Ishikawa (cell line): Measurements from ENCODE around the gene FLYWCH2.

Source experiments
- CEBPB ChIP-seq: IDR thresholded peaks from 2 replicates; pipeline ENCODE4 v1.6.1; 2012
- CREB1 ChIP-seq: IDR thresholded peaks from 2 replicates; pipeline ENCODE4 v1.6.1; 2012; ENCODE audit warnings: low read depth
- EGR1 ChIP-seq: IDR thresholded peaks from 2 replicates; pipeline ENCODE4 v1.6.1; 2012
- EP300 ChIP-seq: IDR thresholded peaks from 2 replicates; pipeline ENCODE4 v1.6.1; 2012; ENCODE audit warnings: borderline replicate concordance
- FOXM1 ChIP-seq: IDR thresholded peaks from 2 replicates; pipeline ENCODE4 v1.6.1; 2012; ENCODE audit warnings: low read depth, borderline replicate concordance
- NFIC ChIP-seq: IDR thresholded peaks from 2 replicates; pipeline ENCODE4 v1.6.1; 2012
- RAD21 ChIP-seq: IDR thresholded peaks from 2 replicates; pipeline ENCODE4 v1.6.1; 2012; ENCODE audit warnings: low read depth
- TAF1 ChIP-seq: IDR thresholded peaks from 2 replicates; pipeline ENCODE4 v1.6.1; 2012; ENCODE audit warnings: low read depth, mild to moderate bottlenecking
- TCF12 ChIP-seq: IDR thresholded peaks from 2 replicates; pipeline ENCODE4 v1.6.1; 2012; ENCODE audit warnings: low read depth
- TEAD4 ChIP-seq: IDR thresholded peaks from 2 replicates; pipeline ENCODE4 v1.6.1; 2012
- YY1 ChIP-seq: IDR thresholded peaks from 2 replicates; pipeline ENCODE4 v1.6.1; 2012; ENCODE audit warnings: low read depth
- ZBTB7A ChIP-seq: IDR thresholded peaks from 2 replicates; pipeline ENCODE4 v1.6.1; 2012; ENCODE audit warnings: low read depth
- TF ChIP-seq, protein P1 (sequence below): IDR thresholded peaks from 2 replicates; pipeline ENCODE4 v1.6.1; 2012
- TF ChIP-seq, protein P2 (sequence below): IDR thresholded peaks from 2 replicates; pipeline ENCODE4 v1.6.1; 2012; ENCODE audit warnings: low read depth, mild to moderate bottlenecking
- TF ChIP-seq, protein P3 (sequence below): IDR thresholded peaks from 2 replicates; pipeline ENCODE4 v1.6.1; 2012

The FLYWCH2 gene

DNA sequence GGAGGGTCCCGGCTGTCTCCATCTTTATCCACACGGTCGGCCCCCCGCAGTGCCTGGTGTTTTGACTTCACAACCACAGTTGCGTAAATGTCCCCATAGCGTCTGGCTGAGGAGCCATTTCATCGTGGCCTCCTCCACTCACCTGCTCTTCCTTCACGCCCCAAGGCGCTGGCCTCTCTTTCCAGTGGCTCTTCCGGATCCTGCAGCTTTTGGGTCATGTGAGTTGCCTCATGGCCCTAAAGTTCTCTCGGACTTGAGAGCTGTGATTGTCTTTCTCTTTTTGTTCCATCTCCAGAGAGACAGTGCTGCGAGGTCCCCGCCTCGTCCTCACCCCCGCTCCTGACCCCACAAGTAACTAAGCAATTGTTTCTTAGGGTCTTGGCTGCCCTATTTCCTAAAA is 51.4 kb downstream of the FLYWCH2 start:
- no peak for TF ChIP-seq YY1
- TF ChIP-seq TEAD4 = no peak
- no peak for TF ChIP-seq EP300
- no peak for TF ChIP-seq EGR1
- no peak for TF ChIP-seq FOXM1
- TF ChIP-seq RAD21 = no peak
- TF ChIP-seq NFIC = no peak
- TF ChIP-seq, protein P1, sequence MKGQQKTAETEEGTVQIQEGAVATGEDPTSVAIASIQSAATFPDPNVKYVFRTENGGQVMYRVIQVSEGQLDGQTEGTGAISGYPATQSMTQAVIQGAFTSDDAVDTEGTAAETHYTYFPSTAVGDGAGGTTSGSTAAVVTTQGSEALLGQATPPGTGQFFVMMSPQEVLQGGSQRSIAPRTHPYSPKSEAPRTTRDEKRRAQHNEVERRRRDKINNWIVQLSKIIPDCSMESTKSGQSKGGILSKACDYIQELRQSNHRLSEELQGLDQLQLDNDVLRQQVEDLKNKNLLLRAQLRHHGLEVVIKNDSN = no peak
- TF ChIP-seq ZBTB7A = no peak
- no peak for TF ChIP-seq TCF12
- TF ChIP-seq CREB1 = no peak
- TF ChIP-seq, protein P2, sequence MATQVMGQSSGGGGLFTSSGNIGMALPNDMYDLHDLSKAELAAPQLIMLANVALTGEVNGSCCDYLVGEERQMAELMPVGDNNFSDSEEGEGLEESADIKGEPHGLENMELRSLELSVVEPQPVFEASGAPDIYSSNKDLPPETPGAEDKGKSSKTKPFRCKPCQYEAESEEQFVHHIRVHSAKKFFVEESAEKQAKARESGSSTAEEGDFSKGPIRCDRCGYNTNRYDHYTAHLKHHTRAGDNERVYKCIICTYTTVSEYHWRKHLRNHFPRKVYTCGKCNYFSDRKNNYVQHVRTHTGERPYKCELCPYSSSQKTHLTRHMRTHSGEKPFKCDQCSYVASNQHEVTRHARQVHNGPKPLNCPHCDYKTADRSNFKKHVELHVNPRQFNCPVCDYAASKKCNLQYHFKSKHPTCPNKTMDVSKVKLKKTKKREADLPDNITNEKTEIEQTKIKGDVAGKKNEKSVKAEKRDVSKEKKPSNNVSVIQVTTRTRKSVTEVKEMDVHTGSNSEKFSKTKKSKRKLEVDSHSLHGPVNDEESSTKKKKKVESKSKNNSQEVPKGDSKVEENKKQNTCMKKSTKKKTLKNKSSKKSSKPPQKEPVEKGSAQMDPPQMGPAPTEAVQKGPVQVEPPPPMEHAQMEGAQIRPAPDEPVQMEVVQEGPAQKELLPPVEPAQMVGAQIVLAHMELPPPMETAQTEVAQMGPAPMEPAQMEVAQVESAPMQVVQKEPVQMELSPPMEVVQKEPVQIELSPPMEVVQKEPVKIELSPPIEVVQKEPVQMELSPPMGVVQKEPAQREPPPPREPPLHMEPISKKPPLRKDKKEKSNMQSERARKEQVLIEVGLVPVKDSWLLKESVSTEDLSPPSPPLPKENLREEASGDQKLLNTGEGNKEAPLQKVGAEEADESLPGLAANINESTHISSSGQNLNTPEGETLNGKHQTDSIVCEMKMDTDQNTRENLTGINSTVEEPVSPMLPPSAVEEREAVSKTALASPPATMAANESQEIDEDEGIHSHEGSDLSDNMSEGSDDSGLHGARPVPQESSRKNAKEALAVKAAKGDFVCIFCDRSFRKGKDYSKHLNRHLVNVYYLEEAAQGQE = no peak
- TF ChIP-seq, protein P3, sequence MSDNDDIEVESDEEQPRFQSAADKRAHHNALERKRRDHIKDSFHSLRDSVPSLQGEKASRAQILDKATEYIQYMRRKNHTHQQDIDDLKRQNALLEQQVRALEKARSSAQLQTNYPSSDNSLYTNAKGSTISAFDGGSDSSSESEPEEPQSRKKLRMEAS = no peak
- no peak for TF ChIP-seq TAF1
- TF ChIP-seq CEBPB = no peak

DNA sequence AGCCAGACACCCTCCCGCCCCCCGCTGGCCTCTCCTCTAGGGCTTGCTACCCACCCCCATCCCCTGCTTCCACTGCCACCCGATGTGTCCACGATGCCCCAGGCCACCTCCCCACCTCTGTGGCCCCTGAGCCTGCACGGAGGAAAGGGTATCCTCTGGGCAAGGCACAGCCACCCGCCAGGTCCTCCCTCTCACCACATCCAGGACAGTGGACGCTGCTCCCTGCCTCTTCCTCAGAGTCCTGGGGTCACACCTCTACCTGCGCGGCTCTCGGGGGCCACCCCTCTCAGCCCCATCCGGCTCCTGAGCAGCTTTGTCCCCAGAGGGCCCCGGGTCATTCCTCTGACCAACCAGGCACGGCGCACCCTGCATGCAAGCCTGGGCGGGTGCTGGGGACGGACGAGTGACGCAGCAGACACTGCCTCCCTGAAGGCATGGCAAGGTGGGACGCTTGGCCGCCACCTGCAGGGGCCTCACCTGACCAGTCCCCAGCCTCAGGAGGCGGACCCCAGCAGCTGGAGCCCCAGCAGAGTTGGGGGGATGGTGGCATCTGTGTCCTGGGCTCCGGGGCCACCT is 53.5 kb downstream of the FLYWCH2 start:
- TF ChIP-seq FOXM1 (no peak), CREB1 (no peak), EP300 (no peak), TCF12 (no peak)

DNA sequence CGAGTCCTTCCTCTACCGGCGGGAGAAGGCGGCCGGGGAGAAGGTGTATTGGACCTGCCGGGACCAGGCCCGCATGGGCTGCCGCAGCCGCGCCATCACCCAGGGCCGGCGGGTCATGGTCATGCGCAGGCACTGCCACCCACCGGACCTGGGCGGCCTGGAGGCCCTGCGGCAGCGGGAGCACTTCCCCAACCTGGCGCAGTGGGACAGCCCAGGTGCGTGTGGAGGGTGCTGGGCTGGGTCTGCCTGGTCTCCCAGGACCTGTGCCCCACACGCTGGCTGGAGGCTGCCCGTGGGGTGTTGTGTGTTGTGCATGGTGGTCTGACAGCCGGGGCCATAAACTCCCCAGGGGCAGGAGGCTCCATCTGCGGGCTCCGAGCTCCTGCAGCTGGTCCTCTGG is 54.2 kb downstream of the FLYWCH2 start:
- TF ChIP-seq NFIC = no peak
- TF ChIP-seq CEBPB = no peak
- no peak for TF ChIP-seq RAD21
- TF ChIP-seq TAF1 = no peak
- TF ChIP-seq CREB1 = no peak
- TF ChIP-seq EGR1 = no peak

DNA sequence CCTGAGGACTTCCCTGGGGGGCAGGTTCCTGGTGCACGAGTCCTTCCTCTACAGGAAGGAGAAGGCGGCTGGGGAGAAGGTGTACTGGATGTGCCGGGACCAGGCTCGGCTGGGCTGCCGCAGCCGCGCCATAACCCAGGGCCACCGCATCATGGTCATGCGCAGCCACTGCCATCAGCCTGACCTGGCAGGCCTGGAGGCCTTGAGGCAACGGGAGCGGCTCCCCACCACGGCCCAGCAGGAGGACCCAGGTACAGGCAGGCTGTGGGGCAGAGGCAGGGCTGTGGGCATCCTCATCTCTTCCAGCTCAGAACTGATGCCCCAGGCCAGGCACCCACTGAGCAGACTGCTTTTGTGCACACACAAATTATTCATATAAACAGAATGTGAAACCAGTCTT is 55.2 kb downstream of the FLYWCH2 start:
- no peak for TF ChIP-seq CEBPB

DNA sequence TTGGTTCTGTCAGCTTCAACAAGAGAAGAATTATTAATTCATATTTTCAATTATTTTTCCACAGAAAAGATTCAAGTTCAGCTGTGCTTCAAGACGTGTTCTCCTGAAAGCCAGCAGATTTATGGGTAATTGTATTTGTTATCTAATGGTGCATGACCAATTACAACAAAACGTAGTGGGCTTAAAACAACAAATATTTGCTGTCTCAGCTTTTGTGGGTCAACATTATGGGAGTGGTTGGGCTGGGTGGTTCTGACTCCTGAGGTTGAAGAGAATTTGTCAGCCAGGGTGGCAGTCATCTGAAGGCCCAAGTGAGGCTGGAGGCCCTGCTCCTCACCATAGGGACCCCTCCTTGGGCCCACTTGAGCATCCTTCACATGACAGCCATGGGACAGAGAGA is 57.0 kb downstream of the FLYWCH2 start:
- TF ChIP-seq EGR1 = no peak
- TF ChIP-seq, protein P3 = no peak
- TF ChIP-seq TEAD4 = no peak
- TF ChIP-seq NFIC = no peak
- TF ChIP-seq TCF12 = no peak
- no peak for TF ChIP-seq FOXM1
- no peak for TF ChIP-seq ZBTB7A
- no peak for TF ChIP-seq CEBPB
- no peak for TF ChIP-seq YY1
- TF ChIP-seq RAD21 = no peak
- no peak for TF ChIP-seq TAF1
- TF ChIP-seq, protein P2 = no peak
- no peak for TF ChIP-seq EP300
- TF ChIP-seq CREB1 = no peak
- TF ChIP-seq, protein P1 = no peak

DNA sequence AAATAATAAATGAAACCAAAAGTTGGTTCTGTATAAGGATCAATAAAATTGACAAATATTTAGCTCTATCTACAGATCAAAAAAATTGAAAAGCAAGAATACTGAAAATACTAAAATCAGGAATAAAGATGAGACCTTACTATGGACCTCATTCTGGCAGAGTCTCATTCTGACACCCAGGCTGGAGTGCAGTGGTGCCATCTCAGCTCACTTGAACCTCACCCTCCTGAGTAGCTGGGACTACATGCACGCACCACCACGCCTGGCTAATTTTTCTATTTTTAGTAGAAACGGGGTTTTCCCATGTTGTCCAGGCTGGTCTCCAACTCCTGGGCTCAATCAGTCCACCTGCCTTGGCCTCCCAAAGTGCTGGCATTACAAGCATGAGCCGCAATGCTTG is 59.0 kb downstream of the FLYWCH2 start:
- TF ChIP-seq TAF1 = no peak
- TF ChIP-seq, protein P1 = no peak
- no peak for TF ChIP-seq NFIC
- no peak for TF ChIP-seq YY1
- no peak for TF ChIP-seq TCF12
- TF ChIP-seq FOXM1 = no peak
